T47D (cell line): ENCODE results near the gene PARVG.

Source experiments
- DNase-seq, 2 experiments: peaks; one replicate each; pipeline versions ENCODE4 v3.0.0 to v3.0.0-alpha.2; 2011 to 2012; ENCODE audit warnings: low read depth in 1 of 2, low spot score in 1 of 2
- JUND ChIP-seq: IDR thresholded peaks from 2 replicates; pipeline ENCODE4 v1.6.1; 2012; ENCODE audit warnings: low read depth
- in situ Hi-C: cut with HindIII; loops from 2 replicates; pipeline ENCODE4 v1.10.0; 2016; ENCODE audit warnings: low sequenced_read_pairs, low pct_unique_long_range_greater_than_20kb

PARVG gene

GRCh38 chr22:44144046-44144569, 36.6 kb upstream of the PARVG start:
- in situ Hi-C loops = no loop called here
- DNase-seq = no peak
- no peak for TF ChIP-seq JUND

DNA sequence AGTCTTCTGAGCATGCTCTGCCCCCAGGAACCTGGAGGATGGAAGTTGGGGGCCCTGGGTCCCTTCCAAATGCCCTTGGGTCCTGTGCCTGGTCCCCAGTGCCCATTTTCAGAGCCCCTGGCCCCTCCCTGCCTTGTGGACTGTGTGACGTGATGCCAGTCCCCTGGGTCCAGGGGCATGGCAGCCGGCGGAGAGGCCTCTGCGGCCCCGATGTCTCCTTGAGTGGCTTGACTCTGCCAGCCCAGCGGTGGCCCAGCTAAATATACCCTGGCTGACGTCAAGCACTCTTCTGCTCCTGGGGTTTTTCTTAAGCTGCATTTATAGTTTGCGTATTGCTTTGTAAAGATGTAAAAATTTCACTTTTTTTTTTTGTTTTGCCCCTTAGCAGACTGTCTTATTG, 35.2 kb upstream of the PARVG start:
- in situ Hi-C loops = no loop called here
- no peak for DNase-seq
- TF ChIP-seq JUND = no peak

- no peak for DNase-seq
- in situ Hi-C loops = no loop called here
- no peak for TF ChIP-seq JUND
These were observed 34.5 kb upstream of the PARVG start for GRCh38 chr22:44146088-44146861.

- in situ Hi-C loops = no loop called here
- DNase-seq = no peak
- TF ChIP-seq JUND = no peak
These were observed 33.6 kb upstream of the PARVG start for GRCh38 chr22:44147008-44147645.

DNA sequence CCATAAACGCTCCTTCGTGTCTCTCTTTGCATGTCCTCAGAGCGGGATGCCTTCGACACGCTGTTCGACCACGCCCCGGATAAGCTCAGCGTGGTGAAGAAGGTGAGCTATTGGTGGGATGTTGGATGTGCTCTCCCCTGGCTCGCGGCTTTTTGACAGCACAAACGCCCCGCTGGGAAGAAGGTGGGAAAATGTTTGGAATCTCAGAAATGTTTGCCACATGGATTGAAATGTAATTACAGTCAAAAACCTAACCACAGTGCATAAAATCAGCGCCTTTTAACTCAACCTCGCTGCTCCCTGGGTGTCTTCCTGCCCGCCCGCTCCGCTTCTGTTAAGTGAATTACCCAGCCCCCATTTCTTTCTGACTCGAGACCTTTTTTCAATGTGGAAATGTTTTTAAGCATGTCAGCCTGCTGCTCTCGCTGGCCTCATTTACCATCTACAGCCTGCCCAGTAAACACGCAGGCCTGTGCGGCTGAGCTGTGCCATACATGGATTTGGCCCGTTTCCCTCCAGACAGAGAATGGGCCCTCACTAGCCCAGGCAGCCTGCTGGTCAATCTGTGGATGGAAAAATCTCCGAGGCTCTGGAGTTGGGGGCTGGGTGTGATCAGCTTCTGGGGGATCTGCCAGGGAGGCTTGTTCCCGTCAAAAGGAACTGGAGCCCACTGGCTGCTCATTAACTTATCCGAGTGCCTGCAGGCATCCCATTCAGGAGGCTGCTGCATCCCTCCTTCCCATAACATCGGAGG, 32.7 kb upstream of the PARVG start:
- no peak for DNase-seq
- in situ Hi-C loops = no loop called here
- TF ChIP-seq JUND = no peak

- DNase-seq = peak in 1 of 2 experiments; percentile 2
- TF ChIP-seq JUND = no peak
- in situ Hi-C loops = no loop called here
These were observed 29.0 kb upstream of the PARVG start for GRCh38 chr22:44151676-44152075.

- in situ Hi-C loops = no loop called here
- TF ChIP-seq JUND = no peak
- no peak for DNase-seq
These were observed 27.0 kb upstream of the PARVG start for GRCh38 chr22:44153710-44154109.

DNA sequence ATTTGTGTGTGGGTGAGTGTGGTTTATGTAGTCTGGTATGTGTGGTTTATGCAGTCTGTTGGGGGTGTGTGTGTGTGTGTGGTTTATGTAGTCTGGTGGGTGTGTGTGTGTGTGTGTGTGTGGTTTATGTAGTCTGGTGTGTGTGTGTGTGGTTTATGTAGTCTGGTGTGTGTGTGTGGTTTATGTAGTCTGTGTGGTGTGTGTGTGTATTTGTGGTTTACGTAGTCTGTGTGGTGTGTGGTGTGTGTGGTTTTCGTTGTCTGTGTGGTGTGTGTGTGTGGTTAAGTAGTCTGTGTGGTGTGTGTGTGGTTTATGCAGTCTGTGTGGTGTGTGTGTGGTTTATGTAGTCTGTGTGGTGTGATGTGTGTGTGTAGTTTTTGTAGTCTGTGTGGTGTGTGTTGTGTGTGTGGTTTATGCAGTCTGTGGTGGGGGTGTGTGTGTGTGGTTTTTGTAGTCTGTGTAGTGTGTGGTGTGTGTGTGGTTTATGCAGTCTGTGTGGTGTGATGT, 26.2 kb upstream of the PARVG start:
- TF ChIP-seq JUND = no peak
- in situ Hi-C loops = no loop called here
- DNase-seq = no peak

DNA sequence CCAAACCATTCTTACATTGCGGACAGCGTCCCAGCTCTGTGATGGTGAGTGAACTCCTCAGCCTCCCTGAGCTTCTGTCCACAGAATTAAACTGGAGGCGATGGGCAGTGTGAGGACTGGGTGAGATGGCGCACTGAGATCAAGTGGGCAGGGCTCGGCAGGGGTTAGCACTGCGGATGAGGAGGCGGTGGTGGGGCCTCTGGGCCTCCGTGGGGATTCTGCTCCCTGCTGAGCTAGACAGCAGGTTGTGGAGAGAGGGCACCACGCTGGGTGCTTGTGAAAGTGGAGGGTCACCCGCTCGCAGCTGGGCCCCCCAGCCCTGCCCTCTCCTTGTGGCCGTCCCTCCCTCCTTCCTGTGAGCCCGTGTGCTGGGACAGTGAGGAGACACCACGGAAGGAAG, 25.6 kb upstream of the PARVG start:
- no peak for TF ChIP-seq JUND
- DNase-seq = no peak
- in situ Hi-C loops = no loop called here

- in situ Hi-C loops = no loop called here
- DNase-seq = no peak
- TF ChIP-seq JUND = no peak
These were observed 22.7 kb upstream of the PARVG start for GRCh38 chr22:44157916-44158618.

- no peak for DNase-seq
- in situ Hi-C loops = no loop called here
- no peak for TF ChIP-seq JUND
These were observed 21.9 kb upstream of the PARVG start for GRCh38 chr22:44158816-44159215.

DNA sequence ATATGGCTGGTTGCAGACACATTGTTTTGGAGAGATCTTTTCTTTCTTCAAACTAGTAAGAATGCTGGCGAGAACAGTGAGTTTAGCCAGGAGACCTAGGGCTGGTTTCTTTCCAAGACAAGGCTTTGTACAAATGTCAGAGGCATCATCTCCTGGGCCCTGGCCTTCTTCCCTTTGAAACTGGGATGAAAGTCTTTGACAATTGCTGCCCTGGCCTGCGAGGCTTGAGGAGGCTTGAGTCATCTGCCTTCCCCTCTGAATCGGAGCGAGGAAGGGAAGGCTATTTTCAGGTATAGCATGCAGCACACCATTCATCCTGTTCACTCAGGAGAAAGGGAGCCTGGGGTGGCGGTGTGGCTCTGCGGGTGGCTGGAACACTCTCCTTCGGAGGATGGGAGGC, 21.5 kb upstream of the PARVG start:
- TF ChIP-seq JUND = no peak
- no peak for DNase-seq
- in situ Hi-C loops = no loop called here
